H9 (cell line): ENCODE measurements around the gene RPL15. TPM values are rescaled to one million over a fixed set of nuclear protein-coding genes. Genes with fewer than 3 reads are reported as not detected.

Source experiments
- DNase-seq: peaks from one replicate; pipeline ENCODE4 v3.0.0-alpha.2; 2017
- H2AFZ ChIP-seq: one replicate; pipeline ENCODE4 v1.6.1; 2013; ENCODE audit warnings: mild to moderate bottlenecking, low read length, control low read depth, moderate library complexity
- H2AK5ac ChIP-seq: 2 replicates; pipeline ENCODE4 v1.6.1; 2013; ENCODE audit warnings: low read length, control low read depth, mixed read lengths; ENCODE audit not compliant: insufficient read length
- H2BK120ac ChIP-seq: one replicate; pipeline ENCODE4 v1.6.1; 2013; ENCODE audit warnings: low read depth, mild to moderate bottlenecking, low read length, control low read depth, inconsistent platforms; ENCODE audit not compliant: poor library complexity, severe bottlenecking
- H2BK12ac ChIP-seq: 2 replicates; pipeline ENCODE4 v1.6.1; 2013; ENCODE audit warnings: low read length, control low read depth, mixed read lengths, low read depth; ENCODE audit not compliant: insufficient read length
- H2BK15ac ChIP-seq: 2 replicates; pipeline ENCODE4 v1.6.1; 2013; ENCODE audit warnings: low read depth, low read length, control low read depth
- H2BK20ac ChIP-seq: one replicate; pipeline ENCODE4 v1.6.1; 2013; ENCODE audit warnings: low read depth, mild to moderate bottlenecking, low read length, control low read depth, inconsistent platforms; ENCODE audit not compliant: poor library complexity, severe bottlenecking
- H2BK5ac ChIP-seq: 2 replicates; pipeline ENCODE4 v1.6.1; 2013; ENCODE audit warnings: low read length, control low read depth, mixed read lengths; ENCODE audit not compliant: insufficient read length
- H3K14ac ChIP-seq: 2 replicates; pipeline ENCODE4 v1.6.1; 2013; ENCODE audit warnings: low read length, control low read depth; ENCODE audit not compliant: insufficient read depth
- H3K18ac ChIP-seq: 2 replicates; pipeline ENCODE4 v1.6.1; 2013; ENCODE audit warnings: low read depth, mild to moderate bottlenecking, mixed read lengths, low read length, control low read depth; ENCODE audit not compliant: insufficient read length
- H3K23ac ChIP-seq: 2 replicates; pipeline ENCODE4 v1.6.1; 2013; ENCODE audit warnings: low read length, control low read depth, mixed read lengths, low read depth; ENCODE audit not compliant: insufficient read length
- H3K23me2 ChIP-seq: 2 replicates; pipeline ENCODE4 v1.6.1; 2013; ENCODE audit warnings: low read depth, mild to moderate bottlenecking, mixed read lengths, low read length, control low read depth; ENCODE audit not compliant: insufficient read length, poor library complexity, severe bottlenecking
- H3K27ac ChIP-seq: 2 replicates; pipeline ENCODE4 v1.5.1; 2013; ENCODE audit warnings: low read length, control low read depth, mixed read lengths, low read depth; ENCODE audit not compliant: insufficient read length
- H3K27me3 ChIP-seq: 2 replicates; pipeline ENCODE4 v1.6.1; 2013; ENCODE audit warnings: low read length, control low read depth, inconsistent platforms; ENCODE audit not compliant: insufficient read depth
- H3K4ac ChIP-seq: 2 replicates; pipeline ENCODE4 v1.6.1; 2013; ENCODE audit warnings: low read depth, mild to moderate bottlenecking, control low read depth, inconsistent platforms, low read length, moderate library complexity
- H3K4me1 ChIP-seq: 2 replicates; pipeline ENCODE4 v1.6.1; 2013; ENCODE audit warnings: low read length, control low read depth, inconsistent platforms; ENCODE audit not compliant: insufficient read depth
- H3K4me2 ChIP-seq: 2 replicates; pipeline ENCODE4 v1.6.1; 2013; ENCODE audit warnings: low read length, control low read depth, mixed read lengths; ENCODE audit not compliant: insufficient read length, insufficient read depth
- H3K56ac ChIP-seq: 2 replicates; pipeline ENCODE4 v1.6.1; 2013; ENCODE audit warnings: low read depth, mild to moderate bottlenecking, mixed read lengths, low read length, control low read depth; ENCODE audit not compliant: insufficient read length
- H3K79me1 ChIP-seq: 2 replicates; pipeline ENCODE4 v1.6.1; 2013; ENCODE audit warnings: low read depth, mild to moderate bottlenecking, moderate library complexity, low read length, control low read depth, inconsistent platforms; ENCODE audit not compliant: insufficient read depth, poor library complexity, severe bottlenecking
- H3K79me2 ChIP-seq: 2 replicates; pipeline ENCODE4 v1.6.1; 2013; ENCODE audit warnings: low read length, control low read depth, inconsistent platforms; ENCODE audit not compliant: insufficient read depth
- H3K9ac ChIP-seq: 2 replicates; pipeline ENCODE4 v1.6.1; 2013; ENCODE audit warnings: low read length, control low read depth, mixed read lengths; ENCODE audit not compliant: insufficient read length; ENCODE audit errors: extremely low read depth
- H3K9me3 ChIP-seq: one replicate; pipeline ENCODE4 v1.6.1; 2013; ENCODE audit warnings: low read depth, low read length, inconsistent platforms; ENCODE audit not compliant: control insufficient read depth
- H3T11ph ChIP-seq: one replicate; pipeline ENCODE4 v1.6.1; 2013; ENCODE audit warnings: mild to moderate bottlenecking, low read length, control low read depth, inconsistent platforms
- H4K20me1 ChIP-seq: one replicate; pipeline ENCODE4 v1.6.1; 2013; ENCODE audit not compliant: control insufficient read depth, insufficient read length, insufficient read depth
- H4K5ac ChIP-seq: 2 replicates; pipeline ENCODE4 v1.6.1; 2013; ENCODE audit warnings: low read depth, mild to moderate bottlenecking, mixed read lengths, low read length, control low read depth; ENCODE audit not compliant: insufficient read length
- H4K8ac ChIP-seq: replicated peaks from 2 replicates; pipeline ENCODE4 v1.6.1; 2013; ENCODE audit warnings: low read length, control low read depth, mixed read lengths, low read depth; ENCODE audit not compliant: insufficient read length
- H4K91ac ChIP-seq: 2 replicates; pipeline ENCODE4 v1.6.1; 2013; ENCODE audit warnings: low read depth, mild to moderate bottlenecking, moderate library complexity, mixed read lengths, low read length, control low read depth; ENCODE audit not compliant: insufficient read length
- H3K27ac Mint-ChIP-seq, 3 experiments: 2 replicates in 2 of 3; 3 replicates in 1 of 3; pipeline ENCODE4 v1.8.0; 2020 to 2021; ENCODE audit warnings: mixed read lengths in 3 of 3, mild to moderate bottlenecking in 1 of 3, moderate library complexity in 1 of 3
- H3K27me3 Mint-ChIP-seq: 2 replicates; pipeline ENCODE4 v1.8.0; 2021; ENCODE audit warnings: low read depth, mild to moderate bottlenecking, moderate library complexity, mixed read lengths
- H3K36me3 Mint-ChIP-seq, 3 experiments: 2 replicates in 2 of 3; 3 replicates in 1 of 3; pipeline ENCODE4 v1.8.0; 2020 to 2021; ENCODE audit warnings: low read depth in 3 of 3, mixed read lengths in 3 of 3; ENCODE audit not compliant: insufficient read depth in 1 of 3
- H3K4me1 Mint-ChIP-seq, 2 experiments: 2 replicates each; pipeline ENCODE4 v1.8.0; 2020; ENCODE audit warnings: mixed read lengths in 2 of 2
- H3K4me3 Mint-ChIP-seq, 2 experiments: 2 replicates in 1 of 2; 3 replicates in 1 of 2; pipeline ENCODE4 v1.8.0; 2020 to 2021; ENCODE audit warnings: mild to moderate bottlenecking in 2 of 2, mixed read lengths in 2 of 2, moderate library complexity in 1 of 2
- H3K9me3 Mint-ChIP-seq, 2 experiments: 2 replicates in 1 of 2; 3 replicates in 1 of 2; pipeline ENCODE4 v1.8.0; 2020; ENCODE audit warnings: mild to moderate bottlenecking in 2 of 2, mixed read lengths in 2 of 2, moderate library complexity in 1 of 2
- WGBS: extraction: QIAGEN DNeasy Blood & Tissue Kit; methylation state at CpG from one replicate; pipeline ENCODE4 v1.1.7; 2013; ENCODE audit warnings: missing lambda C conversion rate, low lambda C conversion rate, mixed read lengths; ENCODE audit not compliant: insufficient read length; ENCODE audit errors: extremely low coverage; 5-methylcytosine and 5-hydroxymethylcytosine counted together
- total RNA-seq: library from RNA; stranded (reverse); gene quantifications from 2 replicates; pipeline ENCODE4 v1.2.1, GENCODE V29; 2021
- TF ChIP-seq, protein P1 (sequence below): fragments of 200-600 bp; sonication (generic); conservative IDR thresholded peaks from 3 replicates; pipeline ENCODE4 v1.8.0; 2021; ENCODE audit warnings: antibody characterized with exemption, mild to moderate bottlenecking

Gene RPL15
- total RNA-seq, 1 experiment from 2014 or later: 2,794 TPM

DNA sequence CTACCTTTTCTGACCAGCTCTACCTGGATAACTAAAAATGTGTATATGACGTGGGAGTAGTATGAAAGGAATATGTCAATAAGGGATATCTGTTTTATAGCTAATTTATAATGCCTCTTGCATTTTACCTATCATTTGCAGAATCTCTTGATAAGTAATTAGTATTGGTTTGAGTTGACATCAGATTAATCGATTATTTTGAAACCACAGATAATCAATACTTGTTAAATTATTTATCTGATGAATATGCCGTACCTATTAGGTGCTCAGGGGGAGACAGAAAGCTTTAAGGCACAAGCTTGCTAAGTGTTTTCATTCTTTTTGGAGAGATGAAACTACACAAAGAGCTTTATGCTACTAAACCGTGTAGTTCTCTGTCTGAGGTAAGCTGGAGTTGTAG is 52.5 kb downstream of the RPL15 start:
- Histone ChIP-seq H3K4ac (no peak overlapping the region), H2BK15ac (no peak overlapping the region), H3K9me3 (no peaks in the 10 kb centered on the region), H4K20me1 (no peaks in the 10 kb centered on the region), H2BK120ac (no peak overlapping the region), H3K9ac (no peak overlapping the region), H4K5ac (no peak overlapping the region), H4K91ac (no peak overlapping the region), H3T11ph (no peak overlapping the region), H4K8ac (no peak overlapping the region), H2AFZ (no peak overlapping the region), H3K23me2 (no peaks in the 10 kb centered on the region), H3K27ac (no peak overlapping the region), H2BK5ac (no peak overlapping the region), H3K79me1 (peaks cover 2% of the 10 kb centered on the region), H3K18ac (no peak overlapping the region), H3K27me3 (no peaks in the 10 kb centered on the region), H3K56ac (no peak overlapping the region), H2AK5ac (no peak overlapping the region), H3K4me1 (no peaks in the 10 kb centered on the region), H3K4me2 (no peak overlapping the region), H2BK20ac (no peak overlapping the region), H3K79me2 (no peaks in the 10 kb centered on the region), H3K14ac (no peak overlapping the region), H2BK12ac (no peak overlapping the region), H3K23ac (no peak overlapping the region)
- Mint-ChIP-seq H3K27ac (no peak overlapping the region), H3K27me3 (no peaks in the 10 kb centered on the region), H3K4me3 (no peak overlapping the region), H3K4me1 (no peaks in the 10 kb centered on the region), H3K36me3 (peaks cover 11 to 50% (median 44%) of the 10 kb centered on the region in 3 experiments; a peak in 6 of 7 replicates), H3K9me3 (no peaks in the 10 kb centered on the region)
- WGBS: no CpG with 5 or more reads among the region's 4 CpGs
- TF ChIP-seq, protein P1, sequence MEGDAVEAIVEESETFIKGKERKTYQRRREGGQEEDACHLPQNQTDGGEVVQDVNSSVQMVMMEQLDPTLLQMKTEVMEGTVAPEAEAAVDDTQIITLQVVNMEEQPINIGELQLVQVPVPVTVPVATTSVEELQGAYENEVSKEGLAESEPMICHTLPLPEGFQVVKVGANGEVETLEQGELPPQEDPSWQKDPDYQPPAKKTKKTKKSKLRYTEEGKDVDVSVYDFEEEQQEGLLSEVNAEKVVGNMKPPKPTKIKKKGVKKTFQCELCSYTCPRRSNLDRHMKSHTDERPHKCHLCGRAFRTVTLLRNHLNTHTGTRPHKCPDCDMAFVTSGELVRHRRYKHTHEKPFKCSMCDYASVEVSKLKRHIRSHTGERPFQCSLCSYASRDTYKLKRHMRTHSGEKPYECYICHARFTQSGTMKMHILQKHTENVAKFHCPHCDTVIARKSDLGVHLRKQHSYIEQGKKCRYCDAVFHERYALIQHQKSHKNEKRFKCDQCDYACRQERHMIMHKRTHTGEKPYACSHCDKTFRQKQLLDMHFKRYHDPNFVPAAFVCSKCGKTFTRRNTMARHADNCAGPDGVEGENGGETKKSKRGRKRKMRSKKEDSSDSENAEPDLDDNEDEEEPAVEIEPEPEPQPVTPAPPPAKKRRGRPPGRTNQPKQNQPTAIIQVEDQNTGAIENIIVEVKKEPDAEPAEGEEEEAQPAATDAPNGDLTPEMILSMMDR: no peak
- DNase-seq: no peak

Other genes starting within 250 kb of the RPL15 start
- 130 and 142 TPM in 2 replicates for gene UBE2E1, start 111.2 kb upstream of the RPL15 start, total RNA-seq
- 6.1 and 6.2 TPM in 2 replicates for gene NKIRAS1, start 142 bp upstream of the RPL15 start, total RNA-seq
- 24.0 and 24.9 TPM in 2 replicates for gene NR1D2, start 28.2 kb downstream of the RPL15 start, total RNA-seq